Pancreas (tissue), 10 donors: Measurements from ENCODE around the gene CLIP4. TPM values are rescaled to one million over a fixed set of nuclear protein-coding genes. Genes with fewer than 3 reads are reported as not detected.

ENCODE experiments used
- ATAC-seq, 4 donors: fragments of 200-7000 bp; cut with Tn5 transposase; one replicate each; pipeline versions ENCODE4 v1.8.0 to v1.9.1; 2020; ENCODE audit warnings: mild to moderate bottlenecking in 4 of 4, moderate library complexity in 4 of 4
- DNase-seq, 6 donors: peaks; one replicate each; pipeline ENCODE4 v3.0.0-alpha.2; 2020
- FAIRE-seq: peaks from 2 replicates; lab custom pipeline; 2012; peaks lifted over from hg19 to GRCh38; lab: Jason Lieb, UNC
- H3K27ac ChIP-seq, 4 donors: fragments of 200-600 bp; sonication (generic); 1 replicate in 3 of 4; 2 replicates in 1 of 4; pipeline versions ENCODE4 v1.5.0 to v1.8.0; 2020
- H3K27me3 ChIP-seq, 4 donors: fragments of 200-600 bp; one replicate each; pipeline ENCODE4 v1.8.0; 2021
- H3K36me3 ChIP-seq, 3 donors: fragments of 200-600 bp; sonication (generic) in 1 of 3; one replicate each; pipeline versions ENCODE4 v1.5.0 to v1.8.0; 2020 to 2021
- H3K4me1 ChIP-seq, 3 donors: fragments of 200-600 bp; one replicate each; pipeline ENCODE4 v1.8.0; 2021
- H3K4me3 ChIP-seq, 4 donors: fragments of 200-600 bp; sonication (generic) in 2 of 4; one replicate each; pipeline versions ENCODE4 v1.5.0 to v1.8.0; 2020 to 2021
- H3K9me3 ChIP-seq, 4 donors: fragments of 200-600 bp; one replicate each; pipeline ENCODE4 v1.8.0; 2021
- CTCF ChIP-seq, 4 donors: fragments of 200-600 bp; sonication (generic) in 3 of 4; IDR thresholded peaks; one replicate each; pipeline versions ENCODE4 v1.5.0 to v1.8.0; 2021; ENCODE audit warnings: antibody characterized with exemption in 4 of 4
- WGBS, 2 donors: extraction: QIAGEN DNeasy Blood & Tissue Kit; methylation state at CpG; one replicate each; pipeline ENCODE4 v1.1.7; 2013; 5-methylcytosine and 5-hydroxymethylcytosine counted together
- intact Hi-C, 3 donors: fragments of 100-400 bp; cut with DNase I; formaldehyde crosslinking; loops; one replicate each; pipeline versions ENCODE4 v1.11.1 to v1.14.2; 2022
- polyA plus RNA-seq, 2 donors: library from polyadenylated mRNA; stranded (reverse); fragments of 200-250 nt; gene quantifications; one replicate each; pipeline ENCODE4 v1.2.3, GENCODE V29; 2013
- total RNA-seq, 6 donors: library from RNA; stranded (reverse); fragmentation: NEBNext Ultra II Directional in 4 of 6; extraction: Animal tissue kit (Norgen Biotek cat#: 25700) in 4 of 6; gene quantifications; one replicate each; pipeline versions ENCODE4 v1.2.1 to v1.2.4, GENCODE V29; 2021 to 2023
- donor health status: healthy with polysubstance abuse.
- donor health status: DM: no; HTN: no; CAD: no; lungs with moderate emphysema.
- donor health status: DM: no; HTN: no; CAD: no.
- donor health status: control.
- donor health status: control.
- donor health status: Bipolar disorder and iron deficiency.
- donor health status: DM: yes; HTN: yes; CAD: no.
- donor health status: DM: no; HTN: no; CAD: no.
- donor health status: DM: no; HTN: no; CAD: no.
- donor health status: DM: yes; HTN: yes; CAD: no.

Gene CLIP4
- total and polyA plus RNA-seq, 8 donors = 4.5 to 18.3 (median 7.0) TPM

GRCh38 chr2:29134933-29135332 lies 19.7 kb downstream of the CLIP4 start:
- intact Hi-C loops = loop anchor here in 1 of 3 donors (10.0 kb wide), 1 partner anchor 190 kb away; no protein-coding TSS in a partner anchor
- Histone ChIP-seq H3K27ac (no peak overlapping the region), H3K4me1 (peaks cover 0 to 6% (median 0%) of the 10 kb centered on the region in 3 donors), H3K36me3 (no peaks in the 10 kb centered on the region), H3K4me3 (no peak overlapping the region), H3K27me3 (no peaks in the 10 kb centered on the region), H3K9me3 (no peaks in the 10 kb centered on the region)
- TF ChIP-seq CTCF (IDR thresholded peaks at IDR 0.05) = no peak
- DNase-seq (no peak), FAIRE-seq (no peak), ATAC-seq (no peak)
- 89 to 90% methylated on average over 1 of the region's 1 CpG for WGBS, 2 donors

- no peak for TF ChIP-seq CTCF (IDR thresholded peaks at IDR 0.05)
- H3K4me3 ChIP-seq = no peak overlapping the region
- DNase-seq (no peak), FAIRE-seq (no peak), ATAC-seq (no peak)
- H3K27me3 ChIP-seq = no peaks in the 10 kb centered on the region
- WGBS, 2 donors = 91 to 94% methylated on average over 3 of the region's 3 CpGs
- intact Hi-C loops = loop anchor here in 1 of 3 donors (10.0 kb wide), 1 partner anchor 194 kb away; no protein-coding TSS in a partner anchor
- no peaks in the 10 kb centered on the region for H3K36me3 ChIP-seq
- no peak overlapping the region for H3K27ac ChIP-seq
- no peaks in the 10 kb centered on the region for H3K4me1 ChIP-seq
- no peaks in the 10 kb centered on the region for H3K9me3 ChIP-seq
Measured at GRCh38 chr2:29139152-29139551, 23.9 kb downstream of the CLIP4 start.

GRCh38 chr2:29139731-29140130 lies 24.5 kb downstream of the CLIP4 start:
- ATAC-seq (no peak), FAIRE-seq (no peak), DNase-seq (no peak)
- H3K27ac ChIP-seq = no peak overlapping the region
- no peaks in the 10 kb centered on the region for H3K9me3 ChIP-seq
- WGBS, 2 donors = 57 to 60% methylated on average over 1 of the region's 1 CpG
- no peaks in the 10 kb centered on the region for H3K4me1 ChIP-seq
- no peaks in the 10 kb centered on the region for H3K36me3 ChIP-seq
- intact Hi-C loops = loop anchor here in 1 of 3 donors (10.0 kb wide), 1 partner anchor 195 kb away; no protein-coding TSS in a partner anchor
- no peaks in the 10 kb centered on the region for H3K27me3 ChIP-seq
- H3K4me3 ChIP-seq = no peak overlapping the region
- TF ChIP-seq CTCF (IDR thresholded peaks at IDR 0.05) = no peak

GRCh38 chr2:29143657-29144056 lies 28.4 kb downstream of the CLIP4 start:
- no peaks in the 10 kb centered on the region for H3K9me3 ChIP-seq
- 90 to 92% methylated on average over 6 of the region's 6 CpGs for WGBS, 2 donors
- DNase-seq (no peak), FAIRE-seq (no peak), ATAC-seq (no peak)
- no peak overlapping the region for H3K27ac ChIP-seq
- no peaks in the 10 kb centered on the region for H3K27me3 ChIP-seq
- no peak overlapping the region for H3K4me3 ChIP-seq
- no peaks in the 10 kb centered on the region for H3K36me3 ChIP-seq
- H3K4me1 ChIP-seq = no peaks in the 10 kb centered on the region
- intact Hi-C loops = no loop called here
- TF ChIP-seq CTCF (IDR thresholded peaks at IDR 0.05) = no peak

- intact Hi-C loops = no loop called here
- 92 to 93% methylated on average over 3 of the region's 3 CpGs for WGBS, 2 donors
- Histone ChIP-seq H3K4me1 (no peaks in the 10 kb centered on the region), H3K27me3 (no peaks in the 10 kb centered on the region), H3K27ac (no peak overlapping the region), H3K4me3 (no peak overlapping the region), H3K36me3 (no peaks in the 10 kb centered on the region), H3K9me3 (no peaks in the 10 kb centered on the region)
- FAIRE-seq (no peak), ATAC-seq (no peak), DNase-seq (no peak)
- no peak for TF ChIP-seq CTCF (IDR thresholded peaks at IDR 0.05)
Measured at GRCh38 chr2:29146197-29146596, 31.0 kb downstream of the CLIP4 start.
